Measurements from ENCODE around the gene SDR42E1.

DNA sequence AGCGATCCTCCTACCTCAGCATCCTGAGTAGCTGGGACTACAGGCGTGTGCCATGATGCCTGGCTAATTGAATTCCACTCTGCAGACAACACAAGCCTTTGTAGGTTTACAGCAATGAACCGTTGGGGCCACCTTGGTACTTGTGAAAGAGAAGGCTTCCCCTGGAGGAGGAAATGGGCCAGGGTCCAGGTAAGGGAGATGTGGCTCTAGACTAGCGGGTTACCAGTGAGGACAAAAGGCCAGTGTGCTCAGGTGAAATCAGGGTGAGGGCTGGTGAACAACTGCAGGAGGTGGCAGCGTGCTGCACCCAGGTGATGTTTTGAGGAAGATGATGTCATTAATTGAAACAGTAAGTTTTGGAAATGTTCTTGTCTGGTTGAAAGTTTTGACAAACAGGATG lies 6.7 kb downstream of the SDR42E1 start:
- no peak for TF ChIP-seq EZH2 (optimal IDR thresholded peaks at IDR 0.05; ENCODE audit: low read depth, low read length)
- TF ChIP-seq, protein P1, sequence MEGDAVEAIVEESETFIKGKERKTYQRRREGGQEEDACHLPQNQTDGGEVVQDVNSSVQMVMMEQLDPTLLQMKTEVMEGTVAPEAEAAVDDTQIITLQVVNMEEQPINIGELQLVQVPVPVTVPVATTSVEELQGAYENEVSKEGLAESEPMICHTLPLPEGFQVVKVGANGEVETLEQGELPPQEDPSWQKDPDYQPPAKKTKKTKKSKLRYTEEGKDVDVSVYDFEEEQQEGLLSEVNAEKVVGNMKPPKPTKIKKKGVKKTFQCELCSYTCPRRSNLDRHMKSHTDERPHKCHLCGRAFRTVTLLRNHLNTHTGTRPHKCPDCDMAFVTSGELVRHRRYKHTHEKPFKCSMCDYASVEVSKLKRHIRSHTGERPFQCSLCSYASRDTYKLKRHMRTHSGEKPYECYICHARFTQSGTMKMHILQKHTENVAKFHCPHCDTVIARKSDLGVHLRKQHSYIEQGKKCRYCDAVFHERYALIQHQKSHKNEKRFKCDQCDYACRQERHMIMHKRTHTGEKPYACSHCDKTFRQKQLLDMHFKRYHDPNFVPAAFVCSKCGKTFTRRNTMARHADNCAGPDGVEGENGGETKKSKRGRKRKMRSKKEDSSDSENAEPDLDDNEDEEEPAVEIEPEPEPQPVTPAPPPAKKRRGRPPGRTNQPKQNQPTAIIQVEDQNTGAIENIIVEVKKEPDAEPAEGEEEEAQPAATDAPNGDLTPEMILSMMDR (IDR thresholded peaks at IDR 0.05; ENCODE audit: low read length), result no peak
